H1 (cell line): Measurements from ENCODE around the gene SLC34A1. TPM values are rescaled to one million over a fixed set of nuclear protein-coding genes. Genes with fewer than 3 reads are reported as not detected.

Experiments
- CTCF ChIA-PET: fragments of 300-600 bp; sonication (Branson Sonifier 250); formaldehyde crosslinking; loops from one replicate; lab custom pipeline; 2021; ENCODE audit not compliant: partially characterized antibody; lab: Charles Lee
- POLR2A ChIA-PET: fragments of 300-600 bp; sonication (Branson Sonifier 250); formaldehyde crosslinking; loops from one replicate; lab custom pipeline; 2021; ENCODE audit warnings: inconsistent platforms; ENCODE audit not compliant: partially characterized antibody; lab: Charles Lee
- DNase-seq, 2 experiments: peaks; one replicate each; pipeline versions ENCODE4 v3.0.0 to v3.0.0-alpha.2; 2010 to 2022; ENCODE audit warnings: low spot score in 2 of 2, low read depth in 1 of 2, mixed read lengths in 1 of 2
- FAIRE-seq: peaks from 2 replicates; lab custom pipeline; 2011; peaks lifted over from hg19 to GRCh38; lab: Jason Lieb, UNC
- H2AFZ ChIP-seq: 2 replicates; pipeline ENCODE4 v1.8.1; 2012; ENCODE audit warnings: low read length, inconsistent platforms
- H2AK5ac ChIP-seq: 2 replicates; pipeline ENCODE4 v1.6.1; 2013; ENCODE audit warnings: low read depth, low read length
- H2BK120ac ChIP-seq: replicated peaks from 2 replicates; pipeline ENCODE3; 2013; ENCODE audit warnings: low read depth, low read length, inconsistent platforms
- H2BK12ac ChIP-seq: 2 replicates; pipeline ENCODE4 v1.6.1; 2013; ENCODE audit warnings: low read depth, low read length
- H2BK15ac ChIP-seq: 2 replicates; pipeline ENCODE4 v1.6.1; 2013; ENCODE audit warnings: low read length
- H2BK20ac ChIP-seq: 2 replicates; pipeline ENCODE4 v1.6.1; 2013; ENCODE audit warnings: low read length
- H2BK5ac ChIP-seq: 2 replicates; pipeline ENCODE4 v1.6.1; 2013; ENCODE audit warnings: low read depth, low read length
- H3K14ac ChIP-seq: 2 replicates; pipeline ENCODE4 v1.6.1; 2013; ENCODE audit warnings: inconsistent platforms; ENCODE audit not compliant: insufficient read length
- H3K18ac ChIP-seq: 2 replicates; pipeline ENCODE4 v1.6.1; 2013; ENCODE audit warnings: low read length; ENCODE audit errors: extremely low read depth
- H3K23ac ChIP-seq: 2 replicates; pipeline ENCODE4 v1.6.1; 2013; ENCODE audit warnings: inconsistent platforms; ENCODE audit not compliant: insufficient read length
- H3K23me2 ChIP-seq: 2 replicates; pipeline ENCODE4 v1.6.1; 2013; ENCODE audit warnings: low read depth, low read length
- H3K27ac ChIP-seq: 2 replicates; pipeline ENCODE4 v1.6.1; 2011; ENCODE audit warnings: low read depth, low read length, inconsistent platforms
- H3K27me3 ChIP-seq, 4 experiments: replicated peaks in 1 of 4; 1 replicate in 1 of 4; 2 replicates in 3 of 4; pipeline versions ENCODE4 v1.6.1 to v1.8.1; 2011 to 2013; ENCODE audit warnings: low read length in 3 of 4, mild to moderate bottlenecking in 3 of 4, inconsistent platforms in 2 of 4, mixed read lengths in 2 of 4, moderate library complexity in 1 of 4; ENCODE audit not compliant: control insufficient read depth in 3 of 4, insufficient read depth in 3 of 4; ENCODE audit errors: extremely low read depth in 1 of 4
- H3K36me3 ChIP-seq, 4 experiments: 2 replicates each; pipeline versions ENCODE4 v1.6.1 to v1.8.1; 2011 to 2013; ENCODE audit warnings: mild to moderate bottlenecking in 4 of 4, low read length in 3 of 4, moderate library complexity in 2 of 4, control low read depth in 1 of 4, inconsistent platforms in 1 of 4; ENCODE audit not compliant: insufficient read depth in 4 of 4, control insufficient read depth in 2 of 4
- H3K4ac ChIP-seq: replicated peaks from 2 replicates; pipeline ENCODE3; 2013; ENCODE audit warnings: low read length, low read depth, mixed read lengths, inconsistent platforms; ENCODE audit not compliant: insufficient read length
- H3K4me1 ChIP-seq, 4 experiments: replicated peaks in 1 of 4; 1 replicate in 1 of 4; 2 replicates in 3 of 4; pipeline versions ENCODE4 v1.6.1 to v1.8.1; 2011 to 2013; ENCODE audit warnings: low read length in 3 of 4, inconsistent platforms in 2 of 4, mixed read lengths in 1 of 4; ENCODE audit not compliant: insufficient read depth in 4 of 4, control insufficient read depth in 3 of 4
- H3K4me2 ChIP-seq, 2 experiments: 2 replicates each; pipeline versions ENCODE4 v1.6.1 to v1.8.1; 2011 to 2013; ENCODE audit warnings: low read depth in 2 of 2, low read length in 2 of 2, control low read depth in 1 of 2, inconsistent platforms in 1 of 2, mild to moderate bottlenecking in 1 of 2; ENCODE audit not compliant: insufficient read depth in 1 of 2
- H3K4me3 ChIP-seq, 4 experiments: fragments of 200-600, 300-600 bp in 1 of 4; sonication (generic), shearing (Covaris generic), sonication (Bioruptor Twin) in 1 of 4; 2 replicates each; pipeline versions ENCODE4 v1.5.1 to v1.8.1; 2011 to 2016; ENCODE audit warnings: low read length in 4 of 4, low read depth in 3 of 4, control low read depth in 2 of 4, inconsistent platforms in 2 of 4, mild to moderate bottlenecking in 2 of 4, mixed read lengths in 1 of 4, moderate library complexity in 1 of 4; ENCODE audit not compliant: insufficient read depth in 2 of 4; ENCODE audit errors: extremely low read depth in 1 of 4
- H3K56ac ChIP-seq: replicated peaks from 2 replicates; pipeline ENCODE3; 2013; ENCODE audit warnings: low read depth, mild to moderate bottlenecking, mixed read lengths, low read length, inconsistent platforms; ENCODE audit not compliant: insufficient read length
- H3K79me1 ChIP-seq: 2 replicates; pipeline ENCODE4 v1.6.1; 2013; ENCODE audit warnings: low read depth, low read length, control low read depth
- H3K79me2 ChIP-seq, 2 experiments: 2 replicates each; pipeline versions ENCODE4 v1.6.1 to v1.8.1; 2012 to 2013; ENCODE audit warnings: low read length in 2 of 2, mild to moderate bottlenecking in 2 of 2, inconsistent platforms in 1 of 2; ENCODE audit not compliant: insufficient read depth in 2 of 2, control insufficient read depth in 1 of 2
- H3K9ac ChIP-seq, 4 experiments: replicated peaks in 1 of 4; 1 replicate in 1 of 4; 2 replicates in 3 of 4; pipeline versions ENCODE4 v1.6.1 to v1.8.1; 2011 to 2013; ENCODE audit warnings: low read depth in 3 of 4, low read length in 3 of 4, control low read depth in 2 of 4, mild to moderate bottlenecking in 2 of 4, moderate library complexity in 2 of 4, inconsistent platforms in 1 of 4; ENCODE audit errors: extremely low read depth in 1 of 4
- H3K9me3 ChIP-seq, 2 experiments: 2 replicates each; pipeline versions ENCODE4 v1.6.1 to v1.8.1; 2012 to 2013; ENCODE audit warnings: mild to moderate bottlenecking in 2 of 2, moderate library complexity in 2 of 2, control low read depth in 1 of 2, inconsistent platforms in 1 of 2, low read depth in 1 of 2, low read length in 1 of 2, mixed read lengths in 1 of 2; ENCODE audit not compliant: insufficient read depth in 2 of 2
- H4K20me1 ChIP-seq, 2 experiments: replicated peaks in 1 of 2; 2 replicates each; pipeline versions ENCODE3 to v1.8.1; 2011 to 2013; ENCODE audit warnings: inconsistent platforms in 2 of 2, low read length in 2 of 2, mild to moderate bottlenecking in 1 of 2; ENCODE audit not compliant: insufficient read depth in 2 of 2, control insufficient read depth in 1 of 2
- H4K5ac ChIP-seq: 2 replicates; pipeline ENCODE4 v1.6.1; 2013; ENCODE audit warnings: low read length, low read depth, mixed read lengths, inconsistent platforms; ENCODE audit not compliant: insufficient read length
- H4K8ac ChIP-seq: 2 replicates; pipeline ENCODE4 v1.8.0; 2013; ENCODE audit warnings: mild to moderate bottlenecking, moderate library complexity, low read length, inconsistent platforms; ENCODE audit not compliant: insufficient read depth; ENCODE audit errors: extremely low read depth
- H4K91ac ChIP-seq: replicated peaks from 2 replicates; pipeline ENCODE3; 2013; ENCODE audit warnings: low read length, mixed read lengths, inconsistent platforms; ENCODE audit not compliant: insufficient read length
- ATF2 ChIP-seq: IDR thresholded peaks from 2 replicates; pipeline ENCODE4 v1.6.1; 2012; ENCODE audit warnings: low read length, inconsistent platforms
- BACH1 ChIP-seq: IDR thresholded peaks from 2 replicates; pipeline ENCODE4 v1.6.1; 2012; ENCODE audit warnings: low read length, improper control_type of control experiment
- CBX5 ChIP-seq: fragments of 300-800, 300-1000 bp; sonication (generic); IDR thresholded peaks from 2 replicates; pipeline ENCODE4 v1.7.1; 2016; ENCODE audit warnings: antibody characterized with exemption, low read length, low read depth
- CTCF ChIP-seq, 3 experiments: IDR thresholded peaks; 1 replicate in 2 of 3; 2 replicates in 1 of 3; pipeline versions ENCODE4 v1.5.1 to v1.6.1; 2011; ENCODE audit warnings: low read length in 3 of 3, mild to moderate bottlenecking in 3 of 3, inconsistent platforms in 2 of 3, low read depth in 1 of 3, moderate library complexity in 1 of 3; ENCODE audit not compliant: insufficient read depth in 1 of 3; ENCODE audit errors: control extremely low read depth in 1 of 3
- FOSL1 ChIP-seq: IDR thresholded peaks from 2 replicates; pipeline ENCODE4 v1.6.1; 2011; ENCODE audit warnings: mild to moderate bottlenecking, low read depth, low read length, moderate library complexity; ENCODE audit not compliant: insufficient read depth
- RFX5 ChIP-seq: IDR thresholded peaks from 2 replicates; pipeline ENCODE4 v1.6.1; 2011; ENCODE audit warnings: low read depth, low read length, improper control_type of control experiment, borderline replicate concordance
- SP2 ChIP-seq: IDR thresholded peaks from 2 replicates; pipeline ENCODE4 v1.6.1; 2012; ENCODE audit warnings: mild to moderate bottlenecking, low read length, inconsistent platforms
- YY1 ChIP-seq: IDR thresholded peaks from 2 replicates; pipeline ENCODE4 v1.6.1; 2011; ENCODE audit warnings: low read depth, mild to moderate bottlenecking, low read length
- ZNF274 ChIP-seq: IDR thresholded peaks from 2 replicates; pipeline ENCODE4 v1.7.0; 2012; ENCODE audit warnings: low read length, borderline replicate concordance; ENCODE audit errors: extremely low read depth
- WGBS, 2 experiments: shearing (Covaris generic) in 1 of 2; methylation state at CpG; one replicate each; pipeline versions ENCODE4 v1.1.6 to v1.1.7; 2013 to 2015; ENCODE audit warnings: low lambda C conversion rate in 2 of 2, mixed read lengths in 2 of 2, inconsistent platforms in 1 of 2, low coverage in 1 of 2, missing lambda C conversion rate in 1 of 2; ENCODE audit not compliant: insufficient replicate concordance in 2 of 2, insufficient coverage in 1 of 2, insufficient read length in 1 of 2; ENCODE audit errors: extremely low coverage in 1 of 2, missing lambda C conversion rate in 1 of 2; 5-methylcytosine and 5-hydroxymethylcytosine counted together
- polyA plus RNA-seq, 7 experiments: library from polyadenylated mRNA; depleted of rRNA in 3 of 7; stranded (reverse) in 5 of 7; unstranded in 2 of 7; fragments of >200 nt in 5 of 7; fragments of 200-250 nt in 2 of 7; gene quantifications; 1 replicate in 5 of 7; 2 replicates in 1 of 7; 4 replicates in 1 of 7; pipeline versions ENCODE4 v1.2.1 to v1.2.3, GENCODE V29; 2011 to 2013; ENCODE audit warnings: missing spikeins in 2 of 7, mixed read lengths in 2 of 7
- total RNA-seq: library from RNA; stranded (reverse); fragmentation: NEBNext Ultra II Directional; extraction: Animal tissue kit (Norgen Biotek cat#: 25700); gene quantifications from 2 replicates; pipeline ENCODE4 v1.2.1, GENCODE V29; 2021

SLC34A1 gene
- total and polyA plus RNA-seq, 2 of the 8 experiments (the other 6 are each of a cell fraction or from before 2014, with no cell fraction given), result not detected

GRCh38 chr5:177387405-177387804 is 3.2 kb downstream of the SLC34A1 start:
- Histone ChIP-seq H3K18ac (no peak overlapping the region), H2BK120ac (no peak overlapping the region), H2BK5ac (no peak overlapping the region), H3K79me2 (no peaks in the 10 kb centered on the region), H4K8ac (no peak overlapping the region), H4K91ac (no peak overlapping the region), H3K23me2 (no peaks in the 10 kb centered on the region), H2AK5ac (no peak overlapping the region), H3K36me3 (no peaks in the 10 kb centered on the region), H4K20me1 (no peaks in the 10 kb centered on the region), H3K9me3 (no peaks in the 10 kb centered on the region), H3K23ac (no peak overlapping the region), H2AFZ (no peak overlapping the region), H3K4me1 (peaks cover 0 to 6% (median 3%) of the 10 kb centered on the region in 4 experiments; a peak in 5 of 7 replicates), H3K27ac (no peak overlapping the region), H3K4me2 (no peak overlapping the region), H3K79me1 (no peaks in the 10 kb centered on the region), H3K27me3 (peaks cover 0 to 19% (median 10%) of the 10 kb centered on the region in 4 experiments; a peak in 6 of 7 replicates), H2BK20ac (no peak overlapping the region), H2BK12ac (0 out of 2 replicates have a peak overlapping the region, but pooled peaks have one; percentile 27), H3K9ac (no peak overlapping the region), H3K4ac (no peak overlapping the region), H4K5ac (no peak overlapping the region), H2BK15ac (no peak overlapping the region), H3K56ac (no peak overlapping the region), H3K14ac (no peak overlapping the region), H3K4me3 (no peak overlapping the region)
- DNase-seq (no peak), FAIRE-seq (no peak)
- ChIA-PET CTCF (interaction anchor here (0.9 to 18.7 kb wide), 6 partner anchors 8 to 75 kb away, joined by 3 to 430 read pairs (median 22); partner anchors contain the start of genes MXD3 and PRR7), POLR2A (interaction anchor here (4.2 to 6.0 kb wide), 2 partner anchors 58 to 66 kb away, joined by 49 to 51 read pairs; partner anchors contain the start of gene PRR7)
- WGBS, 2 experiments, result 92% methylated on average over 14 of the region's 14 CpGs; no CpG with 5 or more reads in 1 of the 2 experiments
- no peak for TF ChIP-seq ATF2
- no peak for TF ChIP-seq RFX5
- no peak for TF ChIP-seq BACH1
- no peak for TF ChIP-seq SP2
- no peak for TF ChIP-seq ZNF274
- no peak for TF ChIP-seq YY1
- TF ChIP-seq FOSL1, result no peak
- no peak for TF ChIP-seq CTCF (IDR thresholded peaks at IDR 0.05; ENCODE audit: control extremely low read depth in 1 of 3, insufficient read depth in 1 of 3, low read depth in 1 of 3, low read length in 3 of 3)
- TF ChIP-seq CBX5, result no peak
